ENCODE measurements around the gene WDR5. TPM values are rescaled to one million over a fixed set of nuclear protein-coding genes. Genes with fewer than 3 reads are reported as not detected.

The WDR5 gene
- total and polyA plus RNA-seq, 12 donors, result 14.0 to 22.5 (median 17.8) TPM

GRCh38 chr9:134161647-134162046 is 25.8 kb downstream of the WDR5 start:
- Histone ChIP-seq H3K27ac (no peak overlapping the region), H3K4me3 (no peak overlapping the region), H3K36me3 (peaks cover 0 to 41% (median 12%) of the 10 kb centered on the region in 9 donors), H3K9me3 (no peaks in the 10 kb centered on the region), H3K4me1 (peaks cover 0 to 24% (median 10%) of the 10 kb centered on the region in 9 donors), H3K27me3 (no peaks in the 10 kb centered on the region)
- DNase-seq, result no peak
- TF ChIP-seq, protein P1, sequence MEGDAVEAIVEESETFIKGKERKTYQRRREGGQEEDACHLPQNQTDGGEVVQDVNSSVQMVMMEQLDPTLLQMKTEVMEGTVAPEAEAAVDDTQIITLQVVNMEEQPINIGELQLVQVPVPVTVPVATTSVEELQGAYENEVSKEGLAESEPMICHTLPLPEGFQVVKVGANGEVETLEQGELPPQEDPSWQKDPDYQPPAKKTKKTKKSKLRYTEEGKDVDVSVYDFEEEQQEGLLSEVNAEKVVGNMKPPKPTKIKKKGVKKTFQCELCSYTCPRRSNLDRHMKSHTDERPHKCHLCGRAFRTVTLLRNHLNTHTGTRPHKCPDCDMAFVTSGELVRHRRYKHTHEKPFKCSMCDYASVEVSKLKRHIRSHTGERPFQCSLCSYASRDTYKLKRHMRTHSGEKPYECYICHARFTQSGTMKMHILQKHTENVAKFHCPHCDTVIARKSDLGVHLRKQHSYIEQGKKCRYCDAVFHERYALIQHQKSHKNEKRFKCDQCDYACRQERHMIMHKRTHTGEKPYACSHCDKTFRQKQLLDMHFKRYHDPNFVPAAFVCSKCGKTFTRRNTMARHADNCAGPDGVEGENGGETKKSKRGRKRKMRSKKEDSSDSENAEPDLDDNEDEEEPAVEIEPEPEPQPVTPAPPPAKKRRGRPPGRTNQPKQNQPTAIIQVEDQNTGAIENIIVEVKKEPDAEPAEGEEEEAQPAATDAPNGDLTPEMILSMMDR (IDR thresholded peaks at IDR 0.05), result no peak
- no peak for ATAC-seq
- intact Hi-C loops (cut with DNase I), result no loop called here
- WGBS, 2 donors, result 89% methylated on average over 14 of the region's 14 CpGs

DNA sequence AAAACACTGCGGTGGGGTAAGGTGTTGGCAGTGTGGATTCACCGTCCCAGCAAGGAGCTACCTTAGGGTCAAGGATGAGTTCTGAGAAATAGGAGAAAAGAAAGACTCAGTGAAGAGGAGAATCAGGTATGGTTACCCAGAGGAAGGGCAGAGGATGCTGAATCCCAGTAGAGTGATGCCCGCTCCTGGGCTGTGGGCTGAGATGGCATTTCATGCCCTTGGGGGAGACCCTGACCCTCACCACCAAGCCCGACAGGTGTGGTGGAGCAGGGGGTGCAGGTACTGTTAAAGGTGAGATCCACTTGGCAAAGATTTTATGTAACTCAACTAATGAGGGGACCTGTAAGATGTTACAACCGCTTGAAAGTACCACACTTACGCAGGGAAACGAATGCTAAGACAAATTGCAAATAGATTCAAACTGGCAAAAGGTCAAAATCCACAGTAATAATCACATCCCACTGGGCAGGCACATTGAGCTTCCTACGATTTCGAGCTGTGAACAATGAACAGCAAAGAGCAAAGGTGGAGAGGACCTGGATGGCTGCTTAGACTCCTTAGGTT is 26.4 kb downstream of the WDR5 start:
- Histone ChIP-seq H3K27me3 (no peaks in the 10 kb centered on the region), H3K27ac (no peak overlapping the region), H3K4me3 (no peak overlapping the region), H3K9me3 (no peaks in the 10 kb centered on the region), H3K36me3 (peaks cover 0 to 34% (median 12%) of the 10 kb centered on the region in 9 donors), H3K4me1 (peaks cover 0 to 24% (median 10%) of the 10 kb centered on the region in 9 donors)
- DNase-seq (no peak), ATAC-seq (no peak)
- intact Hi-C loops (cut with DNase I), result no loop called here
- TF ChIP-seq, protein P1 (IDR thresholded peaks at IDR 0.05), result no peak
- WGBS, 2 donors, result 93 to 95% methylated on average over 9 of the region's 9 CpGs

DNA sequence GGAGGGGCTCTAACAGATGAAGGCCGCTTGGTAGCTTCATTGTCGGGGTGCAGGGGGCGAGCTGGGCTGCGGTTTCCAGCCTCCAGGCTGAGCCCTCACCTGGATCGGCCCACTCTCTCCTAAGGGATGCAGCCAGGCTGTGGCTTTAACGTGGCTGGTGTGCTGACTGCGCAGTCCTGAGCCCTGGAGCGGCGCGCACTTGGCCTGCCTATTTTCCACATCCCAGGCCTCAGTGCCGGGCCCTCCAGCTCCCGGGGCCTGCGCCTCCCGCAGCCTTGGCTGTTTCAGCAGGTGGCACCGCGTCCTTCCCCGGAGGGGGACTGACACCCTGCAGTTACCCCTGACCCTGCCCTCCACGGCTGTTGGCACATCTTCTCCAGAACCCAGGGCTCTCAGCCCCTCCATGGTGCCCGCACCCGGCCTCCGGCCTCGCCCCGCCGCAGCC is 27.1 kb downstream of the WDR5 start:
- no peaks in the 10 kb centered on the region for H3K9me3 ChIP-seq
- intact Hi-C loops (cut with DNase I), result no loop called here
- H3K36me3 ChIP-seq, result peaks cover 0 to 28% (median 7%) of the 10 kb centered on the region in 9 donors
- 42 to 46% methylated on average over 24 of the region's 24 CpGs for WGBS, 2 donors
- peak overlapping the region in 1 of 10 donors; percentile 79 for H3K27ac ChIP-seq
- H3K4me3 ChIP-seq, result no peak overlapping the region
- H3K4me1 ChIP-seq, result peaks cover 0 to 24% (median 10%) of the 10 kb centered on the region in 9 donors
- ATAC-seq (no peak), DNase-seq (no peak)
- TF ChIP-seq, protein P1 (IDR thresholded peaks at IDR 0.05), result no peak
- no peaks in the 10 kb centered on the region for H3K27me3 ChIP-seq

DNA sequence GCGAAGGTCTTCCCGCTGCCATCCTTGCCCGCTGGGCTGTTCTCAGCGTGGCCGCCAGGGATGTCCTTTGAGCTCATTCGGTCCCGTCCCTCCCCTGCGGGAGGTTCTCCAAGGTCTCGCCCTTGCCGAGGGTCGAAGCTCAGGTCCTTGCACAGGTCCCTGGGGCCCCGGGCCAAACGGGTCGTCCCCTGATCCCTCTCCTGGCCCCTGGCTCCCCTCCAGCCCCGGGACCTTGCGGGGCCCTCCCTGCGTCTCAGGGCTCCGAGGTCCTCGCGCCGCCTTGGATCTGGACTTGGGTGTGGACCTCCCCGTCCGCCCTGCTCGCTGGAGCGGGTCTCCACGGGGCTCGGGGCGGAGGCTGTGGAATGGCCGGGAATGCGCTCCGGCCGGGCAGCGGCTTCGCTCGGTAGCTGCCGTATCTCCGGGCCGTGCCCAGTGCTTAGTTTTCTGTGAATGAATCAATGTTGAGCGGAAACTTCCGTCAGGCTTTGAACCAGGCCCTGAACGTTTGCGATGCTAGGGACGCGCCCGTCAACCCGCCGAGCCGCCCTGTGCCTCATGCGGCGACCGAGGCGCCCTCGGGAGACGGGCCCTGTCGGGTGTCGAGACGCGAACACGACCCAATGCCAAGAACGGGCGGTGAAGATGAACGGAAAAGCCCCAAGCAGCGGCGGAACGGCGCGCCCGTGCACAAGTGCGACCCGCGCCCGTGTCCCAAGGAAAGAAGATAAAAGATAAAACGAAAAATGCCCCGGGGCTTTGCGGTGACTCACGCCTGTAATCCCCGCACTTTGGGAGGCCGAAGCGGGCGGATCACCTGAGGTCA is 27.7 kb downstream of the WDR5 start:
- ATAC-seq, result peak in 4 of 8 donors; percentile 8 to 36 (median 22)

More for the DNA sequence above, 27.7 kb downstream of the WDR5 start:
- Histone ChIP-seq H3K36me3 (peaks cover 0 to 21% (median under 1%) of the 10 kb centered on the region in 9 donors), H3K4me1 (peaks cover 0 to 24% (median 10%) of the 10 kb centered on the region in 9 donors), H3K9me3 (peaks cover 0 to 2% (median under 1%) of the 10 kb centered on the region in 11 donors), H3K4me3 (peak overlapping the region in 1 of 10 donors; percentile 42), H3K27me3 (no peaks in the 10 kb centered on the region), H3K27ac (peak overlapping the region in 1 of 10 donors; percentile 79)
- DNase-seq, result peak; percentile 57 to 74
- TF ChIP-seq, protein P1 (IDR thresholded peaks at IDR 0.05), result peak in 8 of 9 donors; percentile 18 to 53 (median 46)
- intact Hi-C loops (cut with DNase I), result loop anchor here in 2 of 10 donors (2.0 kb wide), 1 partner anchor 163 kb away; the partner anchor contains the start of gene RXRA (in 2 of the 2)
- 1% methylated on average over 80 of the region's 80 CpGs for WGBS, 2 donors

Measured in heart right ventricle (tissue), 16 donors.